ENCODE results near the gene LDAH.
A peak's percentile ranks its signal among the peaks of the same experiment; 100 is the strongest.

Gene LDAH

GRCh38 chr2:20680744-20681375 is 142.0 kb downstream of the LDAH start:
- DNase-seq (ENCODE audit: low spot score) = no peak

GRCh38 chr2:20678780-20679179 is 144.1 kb downstream of the LDAH start:
- no peak for DNase-seq (ENCODE audit: low spot score)

GRCh38 chr2:20678086-20678395 is 144.9 kb downstream of the LDAH start:
- DNase-seq (ENCODE audit: low spot score) = no peak

GRCh38 chr2:20677301-20678085 is 145.4 kb downstream of the LDAH start:
- DNase-seq (ENCODE audit: low spot score) = peak; percentile 4

- peak; percentile 49 for DNase-seq (ENCODE audit: low spot score)
Measured at GRCh38 chr2:20676353-20677215, 146.3 kb downstream of the LDAH start.

- peak; percentile 61 for DNase-seq (ENCODE audit: low spot score)
Measured at GRCh38 chr2:20675701-20676352, 147.1 kb downstream of the LDAH start.

- peak; percentile 85 for DNase-seq (ENCODE audit: low spot score)
Measured at GRCh38 chr2:20674974-20675679, 147.8 kb downstream of the LDAH start.

- DNase-seq (ENCODE audit: low spot score) = no peak
Measured at GRCh38 chr2:20674309-20674965, 148.5 kb downstream of the LDAH start.

- no peak for DNase-seq (ENCODE audit: low spot score)
Measured at GRCh38 chr2:20673686-20674308, 149.1 kb downstream of the LDAH start.

- no peak for DNase-seq (ENCODE audit: low spot score)
Measured at GRCh38 chr2:20672201-20672951, 150.5 kb downstream of the LDAH start.

GRCh38 chr2:20671736-20672080 is 151.2 kb downstream of the LDAH start:
- DNase-seq (ENCODE audit: low spot score) = no peak

- DNase-seq (ENCODE audit: low spot score) = no peak
Measured at GRCh38 chr2:20671036-20671735, 151.7 kb downstream of the LDAH start.

- DNase-seq (ENCODE audit: low spot score) = no peak
Measured at GRCh38 chr2:20670315-20671035, 152.4 kb downstream of the LDAH start.

GRCh38 chr2:20669562-20670314 is 153.2 kb downstream of the LDAH start:
- DNase-seq (ENCODE audit: low spot score) = no peak

- no peak for DNase-seq (ENCODE audit: low spot score)
Measured at GRCh38 chr2:20668871-20669475, 153.9 kb downstream of the LDAH start.

- no peak for DNase-seq (ENCODE audit: low spot score)
Measured at GRCh38 chr2:20668451-20668850, 154.4 kb downstream of the LDAH start.
